Upper lobe of right lung (tissue), 1 donor: ENCODE results near the gene CBFA2T3. TPM values are rescaled to one million over a fixed set of nuclear protein-coding genes. Genes with fewer than 3 reads are reported as not detected.

Source experiments
- ATAC-seq: fragments of 200-7000 bp; cut with Tn5 transposase; one replicate; pipeline ENCODE4 v1.9.1; 2020; ENCODE audit warnings: mild to moderate bottlenecking, moderate library complexity
- DNase-seq: peaks from one replicate; pipeline ENCODE4 v3.0.0-alpha.2; 2020
- H3K27ac ChIP-seq: fragments of 200-600 bp; one replicate; pipeline ENCODE4 v1.8.0; 2022
- H3K27me3 ChIP-seq: fragments of 200-600 bp; one replicate; pipeline ENCODE4 v1.8.0; 2022; ENCODE audit warnings: mild to moderate bottlenecking
- H3K36me3 ChIP-seq: fragments of 200-600 bp; one replicate; pipeline ENCODE4 v1.8.0; 2022
- H3K4me1 ChIP-seq: fragments of 200-600 bp; one replicate; pipeline ENCODE4 v1.8.0; 2022
- H3K4me3 ChIP-seq: fragments of 200-600 bp; one replicate; pipeline ENCODE4 v1.8.0; 2022; ENCODE audit warnings: mild to moderate bottlenecking
- H3K9me3 ChIP-seq: fragments of 200-600 bp; one replicate; pipeline ENCODE4 v1.8.0; 2022
- intact Hi-C: fragments of 100-400 bp; cut with DNase I; formaldehyde crosslinking; loops from one replicate; pipeline ENCODE4 v1.11.0; 2022
- total RNA-seq: library from RNA; stranded (reverse); fragmentation: NEBNext Ultra II Directional; extraction: Animal tissue kit (Norgen Biotek cat#: 25700); gene quantifications from one replicate; pipeline ENCODE4 v1.2.1, GENCODE V29; 2021
- TF ChIP-seq, protein P1 (sequence below): fragments of 200-600 bp; IDR thresholded peaks from one replicate; pipeline ENCODE4 v1.8.0; 2022; ENCODE audit warnings: antibody characterized with exemption
- donor health status: DM: no; HTN: yes; CAD: no; lungs with severe emphysema.

CBFA2T3 gene
- total RNA-seq, 1 donor from 2014 or later, result 19.0 TPM

DNA sequence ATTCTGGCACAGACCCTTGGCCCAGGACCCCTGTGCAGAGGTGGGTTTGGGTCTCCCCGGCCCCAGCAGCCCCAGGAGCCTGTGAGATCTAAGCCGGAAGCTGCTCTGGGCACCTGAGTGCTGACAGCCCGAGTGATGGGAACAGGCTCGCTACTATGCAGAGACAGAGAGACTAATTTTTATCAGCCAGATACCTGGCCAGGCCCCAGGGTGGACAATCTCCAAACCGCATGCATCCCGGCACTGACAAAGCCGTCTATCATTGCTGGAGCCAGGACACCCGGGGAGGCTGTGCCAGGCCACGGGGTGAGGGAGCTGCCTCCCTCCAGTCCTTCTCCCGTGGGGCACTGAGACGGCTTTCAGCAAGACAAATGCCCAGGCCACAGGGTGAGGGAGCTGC lies 25.0 kb downstream of the CBFA2T3 start:
- no peaks in the 10 kb centered on the region for H3K36me3 ChIP-seq
- intact Hi-C loops, result no loop called here
- H3K27ac ChIP-seq, result no peak overlapping the region
- H3K4me1 ChIP-seq, result peaks cover 5% of the 10 kb centered on the region
- ATAC-seq (no peak), DNase-seq (no peak)
- no peak overlapping the region for H3K4me3 ChIP-seq
- TF ChIP-seq, protein P1, sequence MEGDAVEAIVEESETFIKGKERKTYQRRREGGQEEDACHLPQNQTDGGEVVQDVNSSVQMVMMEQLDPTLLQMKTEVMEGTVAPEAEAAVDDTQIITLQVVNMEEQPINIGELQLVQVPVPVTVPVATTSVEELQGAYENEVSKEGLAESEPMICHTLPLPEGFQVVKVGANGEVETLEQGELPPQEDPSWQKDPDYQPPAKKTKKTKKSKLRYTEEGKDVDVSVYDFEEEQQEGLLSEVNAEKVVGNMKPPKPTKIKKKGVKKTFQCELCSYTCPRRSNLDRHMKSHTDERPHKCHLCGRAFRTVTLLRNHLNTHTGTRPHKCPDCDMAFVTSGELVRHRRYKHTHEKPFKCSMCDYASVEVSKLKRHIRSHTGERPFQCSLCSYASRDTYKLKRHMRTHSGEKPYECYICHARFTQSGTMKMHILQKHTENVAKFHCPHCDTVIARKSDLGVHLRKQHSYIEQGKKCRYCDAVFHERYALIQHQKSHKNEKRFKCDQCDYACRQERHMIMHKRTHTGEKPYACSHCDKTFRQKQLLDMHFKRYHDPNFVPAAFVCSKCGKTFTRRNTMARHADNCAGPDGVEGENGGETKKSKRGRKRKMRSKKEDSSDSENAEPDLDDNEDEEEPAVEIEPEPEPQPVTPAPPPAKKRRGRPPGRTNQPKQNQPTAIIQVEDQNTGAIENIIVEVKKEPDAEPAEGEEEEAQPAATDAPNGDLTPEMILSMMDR, result no peak
- no peaks in the 10 kb centered on the region for H3K9me3 ChIP-seq
- peaks cover 5% of the 10 kb centered on the region for H3K27me3 ChIP-seq

DNA sequence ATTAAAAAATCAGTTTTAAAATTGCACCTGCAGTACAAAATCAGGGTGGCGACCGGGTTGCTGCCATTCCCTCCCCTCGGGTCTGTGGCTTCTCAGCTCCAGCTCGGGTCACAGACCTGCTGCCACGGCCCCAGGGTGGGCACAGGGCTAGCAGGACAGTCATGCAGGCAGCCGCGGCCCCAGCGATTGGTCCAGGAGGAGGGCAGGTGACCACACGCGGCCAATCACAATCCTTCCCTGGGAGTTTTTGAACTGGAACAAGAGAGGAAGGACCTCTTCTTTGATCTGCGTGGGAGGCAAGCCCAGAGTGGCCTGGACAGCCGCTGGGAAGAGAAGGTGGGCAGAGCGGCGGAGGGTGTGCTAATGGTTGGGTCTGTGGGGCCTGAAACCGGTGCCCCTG lies 25.5 kb downstream of the CBFA2T3 start:
- TF ChIP-seq, protein P1, result no peak
- intact Hi-C loops, result no loop called here
- H3K27ac ChIP-seq, result no peak overlapping the region
- DNase-seq (no peak), ATAC-seq (no peak)
- H3K27me3 ChIP-seq, result peaks cover 5% of the 10 kb centered on the region
- H3K4me3 ChIP-seq, result no peak overlapping the region
- peaks cover under 1% of the 10 kb centered on the region for H3K4me1 ChIP-seq
- H3K36me3 ChIP-seq, result no peaks in the 10 kb centered on the region
- H3K9me3 ChIP-seq, result no peaks in the 10 kb centered on the region

DNA sequence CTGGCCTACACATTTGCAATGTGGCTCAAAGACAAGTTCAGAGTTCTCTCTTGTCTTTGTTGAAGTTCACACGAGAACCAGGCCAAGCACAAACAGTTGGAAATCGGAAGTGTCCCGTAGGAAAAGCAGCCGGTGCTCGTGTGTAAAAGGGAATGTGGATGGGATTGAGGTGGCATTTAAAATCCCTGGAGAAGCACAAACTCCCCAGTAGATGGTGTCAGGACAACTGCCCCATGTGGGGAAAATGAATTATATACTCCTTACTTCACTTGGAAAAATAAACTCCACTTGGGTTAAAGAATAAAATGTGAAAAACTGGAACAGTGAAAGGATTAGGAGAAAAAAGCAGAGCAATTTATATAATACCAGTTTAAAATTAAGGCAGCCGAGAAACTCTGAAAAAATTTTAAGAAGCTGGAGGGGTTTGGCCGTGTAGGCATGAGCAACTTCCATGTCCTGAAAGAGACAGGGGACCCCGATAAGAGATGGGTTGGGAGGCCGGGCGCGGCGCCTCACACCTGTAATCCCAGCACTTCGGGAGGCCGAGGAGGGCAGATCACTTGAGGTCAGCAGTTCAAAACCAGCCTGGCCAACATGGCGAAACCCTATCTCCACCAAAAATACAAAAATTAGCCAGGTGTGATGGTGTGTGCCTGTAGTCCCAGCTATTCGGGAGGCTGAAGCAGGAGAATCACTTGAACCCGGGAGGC lies 28.1 kb downstream of the CBFA2T3 start:
- ATAC-seq (no peak), DNase-seq (no peak)
- no peaks in the 10 kb centered on the region for H3K36me3 ChIP-seq
- TF ChIP-seq, protein P1, result no peak
- H3K4me3 ChIP-seq, result no peak overlapping the region
- intact Hi-C loops, result loop anchor here (10.0 kb wide), 1 partner anchor 266 kb away; the partner anchor contains the start of gene ZNF778
- no peaks in the 10 kb centered on the region for H3K9me3 ChIP-seq
- H3K4me1 ChIP-seq, result no peaks in the 10 kb centered on the region
- no peak overlapping the region for H3K27ac ChIP-seq
- no peaks in the 10 kb centered on the region for H3K27me3 ChIP-seq

DNA sequence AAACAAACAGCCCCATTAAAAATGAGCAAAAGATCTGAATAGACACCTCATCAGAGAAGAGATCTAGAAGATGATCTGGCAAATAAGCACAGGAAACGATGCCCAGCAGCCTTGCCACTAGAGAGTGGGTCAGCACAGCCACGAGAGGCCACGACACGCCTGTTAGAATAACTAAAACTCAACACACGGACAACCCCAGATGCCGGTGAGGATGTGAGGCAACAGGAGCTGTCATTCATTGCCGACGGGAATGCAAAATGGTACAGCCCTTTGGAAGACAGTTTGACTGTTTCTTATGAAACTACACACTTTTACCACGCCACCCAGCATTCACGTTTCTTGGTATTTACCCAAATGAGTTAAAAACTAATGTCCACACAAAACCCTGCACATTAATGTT lies 31.5 kb downstream of the CBFA2T3 start:
- Histone ChIP-seq H3K4me1 (no peaks in the 10 kb centered on the region), H3K36me3 (no peaks in the 10 kb centered on the region), H3K27ac (no peak overlapping the region), H3K9me3 (no peaks in the 10 kb centered on the region), H3K4me3 (no peak overlapping the region), H3K27me3 (peaks cover 9% of the 10 kb centered on the region)
- no peak for DNase-seq
- intact Hi-C loops, result loop anchor here (10.0 kb wide), 1 partner anchor 269 kb away; the partner anchor contains the start of gene ZNF778
- ATAC-seq, result no peak
- TF ChIP-seq, protein P1, result no peak

DNA sequence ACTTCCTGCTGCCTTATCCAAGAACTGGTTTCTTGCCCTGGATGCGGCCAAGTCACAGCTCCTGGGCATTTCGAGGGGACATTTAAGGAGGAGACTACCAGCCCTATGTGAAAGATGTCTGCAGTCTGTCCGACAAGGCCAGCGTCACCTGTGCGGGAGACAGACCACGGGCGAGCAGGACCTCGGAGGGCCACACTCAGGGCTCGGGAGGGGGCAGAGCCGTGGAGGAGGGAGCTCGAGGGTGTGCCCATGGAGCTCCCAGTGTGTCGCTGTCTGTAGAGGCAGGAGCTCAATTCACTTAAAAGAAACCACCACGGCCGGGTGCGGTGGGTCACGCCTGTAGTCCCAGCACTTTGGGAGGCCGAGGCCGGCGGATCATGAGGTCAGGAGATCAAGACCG lies 33.3 kb downstream of the CBFA2T3 start:
- Histone ChIP-seq H3K36me3 (no peaks in the 10 kb centered on the region), H3K9me3 (no peaks in the 10 kb centered on the region), H3K4me3 (no peak overlapping the region), H3K4me1 (peaks cover 9% of the 10 kb centered on the region), H3K27ac (no peak overlapping the region), H3K27me3 (peaks cover 14% of the 10 kb centered on the region)
- intact Hi-C loops, result loop anchor here (10.0 kb wide), 1 partner anchor 271 kb away; the partner anchor contains the start of gene ZNF778
- ATAC-seq, result no peak
- no peak for DNase-seq
- TF ChIP-seq, protein P1, result no peak
